Measurements from ENCODE around the gene CUX1.

GRCh38 chr7:101956130-101956529, 138.7 kb downstream of the CUX1 start:
- TF ChIP-seq, protein P1, sequence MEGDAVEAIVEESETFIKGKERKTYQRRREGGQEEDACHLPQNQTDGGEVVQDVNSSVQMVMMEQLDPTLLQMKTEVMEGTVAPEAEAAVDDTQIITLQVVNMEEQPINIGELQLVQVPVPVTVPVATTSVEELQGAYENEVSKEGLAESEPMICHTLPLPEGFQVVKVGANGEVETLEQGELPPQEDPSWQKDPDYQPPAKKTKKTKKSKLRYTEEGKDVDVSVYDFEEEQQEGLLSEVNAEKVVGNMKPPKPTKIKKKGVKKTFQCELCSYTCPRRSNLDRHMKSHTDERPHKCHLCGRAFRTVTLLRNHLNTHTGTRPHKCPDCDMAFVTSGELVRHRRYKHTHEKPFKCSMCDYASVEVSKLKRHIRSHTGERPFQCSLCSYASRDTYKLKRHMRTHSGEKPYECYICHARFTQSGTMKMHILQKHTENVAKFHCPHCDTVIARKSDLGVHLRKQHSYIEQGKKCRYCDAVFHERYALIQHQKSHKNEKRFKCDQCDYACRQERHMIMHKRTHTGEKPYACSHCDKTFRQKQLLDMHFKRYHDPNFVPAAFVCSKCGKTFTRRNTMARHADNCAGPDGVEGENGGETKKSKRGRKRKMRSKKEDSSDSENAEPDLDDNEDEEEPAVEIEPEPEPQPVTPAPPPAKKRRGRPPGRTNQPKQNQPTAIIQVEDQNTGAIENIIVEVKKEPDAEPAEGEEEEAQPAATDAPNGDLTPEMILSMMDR (IDR thresholded peaks at IDR 0.05): no peak
- TF ChIP-seq POLR2A (IDR thresholded peaks at IDR 0.05): no peak

Data from ovary (tissue), 3 donors.